HepG2 (cell line): ENCODE data around the gene NRG4. TPM values are rescaled to one million over a fixed set of nuclear protein-coding genes. Genes with fewer than 3 reads are reported as not detected.
A peak's percentile ranks its signal among the peaks of the same experiment; 100 is the strongest.

Experiments used
- ATF1 ChIP-seq: IDR thresholded peaks from 2 replicates; pipeline ENCODE4 v1.6.1; 2016; ENCODE audit warnings: mild to moderate bottlenecking, control low read depth
- DNMT3B ChIP-seq: conservative IDR thresholded peaks from 2 replicates; pipeline ENCODE4 v1.6.1; 2016; ENCODE audit warnings: missing biosample characterization, control low read depth
- EED ChIP-seq: sonication (generic); formaldehyde crosslinking; IDR thresholded peaks from 2 replicates; pipeline ENCODE4 v1.5.0; 2020; ENCODE audit warnings: mild to moderate bottlenecking, missing genetic modification reagents
- HHEX ChIP-seq: IDR thresholded peaks from 2 replicates; pipeline ENCODE4 v1.6.1; 2016; ENCODE audit warnings: control low read depth
- MYC ChIP-seq: sonication (generic); formaldehyde crosslinking; IDR thresholded peaks from 2 replicates; pipeline ENCODE4 v1.9.0; 2021; ENCODE audit warnings: missing genetic modification reagents, borderline replicate concordance
- RBFOX2 ChIP-seq: fragments of 200-400 bp; formaldehyde crosslinking; IDR thresholded peaks from 2 replicates; pipeline ENCODE4 v1.6.1; 2017; ENCODE audit warnings: low read depth, mild to moderate bottlenecking, low read length
- SMAD3 ChIP-seq: sonication (generic); formaldehyde crosslinking; IDR thresholded peaks from 2 replicates; pipeline ENCODE4 v1.4.0; 2020; ENCODE audit warnings: missing genetic modification reagents
- ZNF17 ChIP-seq: sonication (generic); formaldehyde crosslinking; IDR thresholded peaks from 2 replicates; pipeline ENCODE4 v1.5.0; 2020; ENCODE audit warnings: mild to moderate bottlenecking, missing genetic modification reagents
- ZNF224 ChIP-seq: sonication (generic); formaldehyde crosslinking; IDR thresholded peaks from 2 replicates; pipeline ENCODE4 v1.5.0; 2020; ENCODE audit warnings: mild to moderate bottlenecking, missing genetic modification reagents
- ZNF251 ChIP-seq: sonication (generic); formaldehyde crosslinking; IDR thresholded peaks from 2 replicates; pipeline ENCODE4 v1.9.0; 2021; ENCODE audit warnings: mild to moderate bottlenecking, missing genetic modification reagents
- ZNF282 ChIP-seq: fragments of 450-650 bp; IDR thresholded peaks from 2 replicates; pipeline ENCODE4 v1.6.1; 2018; ENCODE audit not compliant: partially characterized antibody
- ZNF30 ChIP-seq: sonication (generic); formaldehyde crosslinking; IDR thresholded peaks from 2 replicates; pipeline ENCODE4 v1.5.0; 2020; ENCODE audit warnings: mild to moderate bottlenecking, missing genetic modification reagents
- ZNF564 ChIP-seq: sonication (generic); formaldehyde crosslinking; IDR thresholded peaks from 2 replicates; pipeline ENCODE4 v1.8.1; 2023; ENCODE audit warnings: mild to moderate bottlenecking, missing genetic modification reagents
- ZNF607 ChIP-seq: sonication (generic); formaldehyde crosslinking; IDR thresholded peaks from 2 replicates; pipeline ENCODE4 v1.5.1; 2020; ENCODE audit warnings: missing genetic modification reagents, mild to moderate bottlenecking, borderline replicate concordance
- ZNF615 ChIP-seq: sonication (generic); formaldehyde crosslinking; IDR thresholded peaks from 2 replicates; pipeline ENCODE4 v1.5.0; 2020; ENCODE audit warnings: mild to moderate bottlenecking, missing genetic modification reagents, borderline replicate concordance
- ZNF670 ChIP-seq: sonication (generic); formaldehyde crosslinking; IDR thresholded peaks from 2 replicates; pipeline ENCODE4 v1.8.0; 2022; ENCODE audit warnings: mild to moderate bottlenecking, missing genetic modification reagents, borderline replicate concordance
- ZNF747 ChIP-seq: sonication (generic); formaldehyde crosslinking; IDR thresholded peaks from 2 replicates; pipeline ENCODE4 v1.8.1; 2023; ENCODE audit warnings: missing genetic modification reagents, mild to moderate bottlenecking, borderline replicate concordance
- ZNF878 ChIP-seq: sonication (generic); formaldehyde crosslinking; IDR thresholded peaks from 2 replicates; pipeline ENCODE4 v1.8.1; 2023; ENCODE audit warnings: mild to moderate bottlenecking, missing genetic modification reagents, moderate library complexity
- polyA plus RNA-seq, 8 experiments: library from polyadenylated mRNA; depleted of rRNA in 3 of 8; stranded (reverse) in 7 of 8; unstranded in 1 of 8; fragments of >200 nt; fragmentation: Illumina TruSeq in 4 of 8; extraction: Trizol in 4 of 8; gene quantifications; 2 replicates each; pipeline versions ENCODE4 v1.2.1 to v1.2.3, GENCODE V29; 2011 to 2016; ENCODE audit warnings: low read depth in 4 of 8, missing spikeins in 1 of 8, mixed read lengths in 1 of 8; ENCODE audit not compliant: insufficient read depth in 1 of 8
- total RNA-seq, 5 experiments: library from RNA; depleted of rRNA; stranded (reverse); fragments of >200 nt; fragmentation: Illumina TruSeq; extraction: Trizol; gene quantifications; 2 replicates each; pipeline ENCODE4 v1.2.3, GENCODE V29; 2016; ENCODE audit warnings: low read depth in 1 of 5
- TF ChIP-seq, protein P1 (sequence below), 2 experiments: sonication (generic) in 1 of 2; formaldehyde crosslinking in 1 of 2; IDR thresholded peaks; 2 replicates each; pipeline versions ENCODE4 v1.4.0 to v1.6.1; 2018 to 2020; ENCODE audit warnings: missing genetic modification reagents in 2 of 2, borderline replicate concordance in 1 of 2, low read depth in 1 of 2, mild to moderate bottlenecking in 1 of 2, missing biosample characterization in 1 of 2
- TF ChIP-seq, protein P2 (sequence below): sonication (generic); formaldehyde crosslinking; IDR thresholded peaks from 2 replicates; pipeline ENCODE4 v1.5.0; 2020; ENCODE audit warnings: mild to moderate bottlenecking, missing genetic modification reagents
- TF ChIP-seq, protein P3 (sequence below): sonication (generic); formaldehyde crosslinking; IDR thresholded peaks from 2 replicates; pipeline ENCODE4; 2020; ENCODE audit warnings: missing genetic modification reagents, mild to moderate bottlenecking, borderline replicate concordance
- TF ChIP-seq, protein P4 (sequence below): IDR thresholded peaks from 2 replicates; pipeline ENCODE4 v1.6.1; 2016; ENCODE audit warnings: low read depth

Gene NRG4
- total and polyA plus RNA-seq, 2 of the 13 experiments (the other 11 are each of a cell fraction or from before 2014, with no cell fraction given): 0.01 TPM; not detected in 1

DNA sequence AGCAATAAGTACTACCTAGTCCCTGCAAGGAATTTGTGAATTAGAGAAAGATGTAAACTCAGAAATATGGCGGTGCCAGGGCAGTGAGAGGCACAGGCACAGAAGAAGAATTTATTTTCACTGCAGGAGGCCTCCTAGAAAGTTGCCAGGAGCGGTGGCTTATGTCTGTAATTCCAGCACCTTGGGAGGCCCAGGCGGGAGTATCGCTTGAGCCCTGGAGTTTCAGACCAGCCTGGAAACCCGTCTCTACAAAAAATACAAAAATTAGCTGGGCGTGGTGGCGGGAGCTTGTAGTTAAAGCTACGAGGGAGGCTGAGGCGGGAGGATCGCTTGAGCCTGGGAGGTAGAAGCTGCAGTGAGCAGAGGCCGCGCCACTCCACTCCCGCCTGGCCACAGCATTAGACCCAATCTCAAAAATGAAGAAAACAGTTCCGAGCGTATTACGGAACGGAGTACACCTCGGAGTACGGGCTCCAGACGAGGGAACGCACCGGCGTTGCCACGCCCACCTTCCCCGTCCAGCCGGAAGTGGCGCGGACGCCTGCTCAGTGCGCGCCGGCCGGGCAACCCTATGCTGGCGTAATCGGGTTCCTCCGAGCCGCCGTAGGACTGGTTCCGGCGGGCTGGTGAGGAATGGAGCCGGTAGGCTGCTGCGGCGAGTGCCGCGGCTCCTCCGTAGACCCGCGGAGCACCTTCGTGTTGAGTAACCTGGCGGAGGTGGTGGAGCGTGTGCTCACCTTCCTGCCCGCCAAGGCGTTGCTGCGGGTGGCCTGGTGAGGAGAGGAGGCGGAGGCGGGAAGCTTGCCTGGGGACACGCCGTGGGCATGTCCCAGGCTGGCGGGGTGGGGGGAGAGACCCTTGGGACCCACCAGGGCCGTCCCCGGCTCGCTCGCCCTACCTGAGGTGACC, 108.6 kb downstream of the NRG4 start, which contains the start of gene FBXO22 (continued):
- TF ChIP-seq, protein P1, sequence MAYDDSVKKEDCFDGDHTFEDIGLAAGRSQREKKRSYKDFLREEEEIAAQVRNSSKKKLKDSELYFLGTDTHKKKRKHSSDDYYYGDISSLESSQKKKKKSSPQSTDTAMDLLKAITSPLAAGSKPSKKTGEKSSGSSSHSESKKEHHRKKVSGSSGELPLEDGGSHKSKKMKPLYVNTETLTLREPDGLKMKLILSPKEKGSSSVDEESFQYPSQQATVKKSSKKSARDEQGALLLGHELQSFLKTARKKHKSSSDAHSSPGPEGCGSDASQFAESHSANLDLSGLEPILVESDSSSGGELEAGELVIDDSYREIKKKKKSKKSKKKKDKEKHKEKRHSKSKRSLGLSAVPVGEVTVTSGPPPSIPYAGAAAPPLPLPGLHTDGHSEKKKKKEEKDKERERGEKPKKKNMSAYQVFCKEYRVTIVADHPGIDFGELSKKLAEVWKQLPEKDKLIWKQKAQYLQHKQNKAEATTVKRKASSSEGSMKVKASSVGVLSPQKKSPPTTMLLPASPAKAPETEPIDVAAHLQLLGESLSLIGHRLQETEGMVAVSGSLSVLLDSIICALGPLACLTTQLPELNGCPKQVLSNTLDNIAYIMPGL (CRISPR knock-in tag; IDR thresholded peaks at IDR 0.05; ENCODE audit: borderline replicate concordance in 1 of 2, low read depth in 1 of 2): peak; percentile 89 to 90
- TF ChIP-seq, protein P2, sequence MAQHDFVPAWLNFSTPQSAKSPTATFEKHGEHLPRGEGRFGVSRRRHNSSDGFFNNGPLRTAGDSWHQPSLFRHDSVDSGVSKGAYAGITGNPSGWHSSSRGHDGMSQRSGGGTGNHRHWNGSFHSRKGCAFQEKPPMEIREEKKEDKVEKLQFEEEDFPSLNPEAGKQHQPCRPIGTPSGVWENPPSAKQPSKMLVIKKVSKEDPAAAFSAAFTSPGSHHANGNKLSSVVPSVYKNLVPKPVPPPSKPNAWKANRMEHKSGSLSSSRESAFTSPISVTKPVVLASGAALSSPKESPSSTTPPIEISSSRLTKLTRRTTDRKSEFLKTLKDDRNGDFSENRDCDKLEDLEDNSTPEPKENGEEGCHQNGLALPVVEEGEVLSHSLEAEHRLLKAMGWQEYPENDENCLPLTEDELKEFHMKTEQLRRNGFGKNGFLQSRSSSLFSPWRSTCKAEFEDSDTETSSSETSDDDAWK (CRISPR knock-in tag): no peak
- TF ChIP-seq ZNF615 (CRISPR knock-in tag) (peak; percentile 88; the same call in 1 of the 2 replicates), ZNF670 (CRISPR knock-in tag) (no peak), ZNF224 (CRISPR knock-in tag) (peak; percentile 85; the same call in 1 of the 2 replicates), ZNF747 (no peak; the same call in none of the 2 replicates), ZNF30 (CRISPR knock-in tag) (no peak), HHEX (CRISPR knock-in tag) (no peak), ZNF878 (CRISPR knock-in tag) (peak; percentile 59; the same call in 1 of the 2 replicates), ZNF251 (CRISPR knock-in tag) (peak; percentile 37; the same call in 1 of the 2 replicates), EED (CRISPR knock-in tag) (peak; percentile 95), ZNF607 (peak; percentile 19; the same call in 1 of the 2 replicates), ATF1 (CRISPR knock-in tag) (no peak), RBFOX2 (peak; percentile 96), DNMT3B (0 out of 2 replicates have a peak, but pooled peaks have one; percentile 40), ZNF282 (no peak), MYC (CRISPR knock-in tag) (peak; percentile 89; the same call in 1 of the 2 replicates), ZNF17 (CRISPR knock-in tag) (no peak), SMAD3 (CRISPR knock-in tag) (peak; percentile 57), ZNF564 (CRISPR knock-in tag) (peak; percentile 76; the same call in 1 of the 2 replicates)
- TF ChIP-seq, protein P3, sequence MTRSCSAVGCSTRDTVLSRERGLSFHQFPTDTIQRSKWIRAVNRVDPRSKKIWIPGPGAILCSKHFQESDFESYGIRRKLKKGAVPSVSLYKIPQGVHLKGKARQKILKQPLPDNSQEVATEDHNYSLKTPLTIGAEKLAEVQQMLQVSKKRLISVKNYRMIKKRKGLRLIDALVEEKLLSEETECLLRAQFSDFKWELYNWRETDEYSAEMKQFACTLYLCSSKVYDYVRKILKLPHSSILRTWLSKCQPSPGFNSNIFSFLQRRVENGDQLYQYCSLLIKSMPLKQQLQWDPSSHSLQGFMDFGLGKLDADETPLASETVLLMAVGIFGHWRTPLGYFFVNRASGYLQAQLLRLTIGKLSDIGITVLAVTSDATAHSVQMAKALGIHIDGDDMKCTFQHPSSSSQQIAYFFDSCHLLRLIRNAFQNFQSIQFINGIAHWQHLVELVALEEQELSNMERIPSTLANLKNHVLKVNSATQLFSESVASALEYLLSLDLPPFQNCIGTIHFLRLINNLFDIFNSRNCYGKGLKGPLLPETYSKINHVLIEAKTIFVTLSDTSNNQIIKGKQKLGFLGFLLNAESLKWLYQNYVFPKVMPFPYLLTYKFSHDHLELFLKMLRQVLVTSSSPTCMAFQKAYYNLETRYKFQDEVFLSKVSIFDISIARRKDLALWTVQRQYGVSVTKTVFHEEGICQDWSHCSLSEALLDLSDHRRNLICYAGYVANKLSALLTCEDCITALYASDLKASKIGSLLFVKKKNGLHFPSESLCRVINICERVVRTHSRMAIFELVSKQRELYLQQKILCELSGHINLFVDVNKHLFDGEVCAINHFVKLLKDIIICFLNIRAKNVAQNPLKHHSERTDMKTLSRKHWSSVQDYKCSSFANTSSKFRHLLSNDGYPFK (CRISPR knock-in tag): peak; percentile 90; the same call in 1 of the 2 replicates
- TF ChIP-seq, protein P4, sequence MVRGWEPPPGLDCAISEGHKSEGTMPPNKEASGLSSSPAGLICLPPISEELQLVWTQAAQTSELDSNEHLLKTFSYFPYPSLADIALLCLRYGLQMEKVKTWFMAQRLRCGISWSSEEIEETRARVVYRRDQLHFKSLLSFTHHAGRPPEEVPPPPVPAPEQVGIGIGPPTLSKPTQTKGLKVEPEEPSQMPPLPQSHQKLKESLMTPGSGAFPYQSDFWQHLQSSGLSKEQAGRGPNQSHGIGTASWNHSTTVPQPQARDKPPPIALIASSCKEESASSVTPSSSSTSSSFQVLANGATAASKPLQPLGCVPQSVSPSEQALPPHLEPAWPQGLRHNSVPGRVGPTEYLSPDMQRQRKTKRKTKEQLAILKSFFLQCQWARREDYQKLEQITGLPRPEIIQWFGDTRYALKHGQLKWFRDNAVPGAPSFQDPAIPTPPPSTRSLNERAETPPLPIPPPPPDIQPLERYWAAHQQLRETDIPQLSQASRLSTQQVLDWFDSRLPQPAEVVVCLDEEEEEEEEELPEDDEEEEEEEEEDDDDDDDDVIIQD (CRISPR knock-in tag): peak; percentile 63; the same call in 1 of the 2 replicates
